Uterus (tissue), 2 donors: Measurements from ENCODE around the gene SOS2.

Experiments used
- CTCF ChIP-seq, 4 experiments: fragments of 200-600 bp in 2 of 4; fragments of 450-650 bp in 2 of 4; sonication (generic) in 2 of 4; IDR thresholded peaks; one replicate each; pipeline ENCODE4 v1.5.1; 2016 to 2019; ENCODE audit warnings: antibody characterized with exemption in 4 of 4, mild to moderate bottlenecking in 2 of 4, moderate library complexity in 1 of 4
- POLR2A ChIP-seq, 2 donors: fragments of 450-650 bp; IDR thresholded peaks; one replicate each; pipeline ENCODE4 v1.6.1; 2016; ENCODE audit warnings: antibody characterized with exemption in 2 of 2, mild to moderate bottlenecking in 1 of 2, moderate library complexity in 1 of 2

DNA sequence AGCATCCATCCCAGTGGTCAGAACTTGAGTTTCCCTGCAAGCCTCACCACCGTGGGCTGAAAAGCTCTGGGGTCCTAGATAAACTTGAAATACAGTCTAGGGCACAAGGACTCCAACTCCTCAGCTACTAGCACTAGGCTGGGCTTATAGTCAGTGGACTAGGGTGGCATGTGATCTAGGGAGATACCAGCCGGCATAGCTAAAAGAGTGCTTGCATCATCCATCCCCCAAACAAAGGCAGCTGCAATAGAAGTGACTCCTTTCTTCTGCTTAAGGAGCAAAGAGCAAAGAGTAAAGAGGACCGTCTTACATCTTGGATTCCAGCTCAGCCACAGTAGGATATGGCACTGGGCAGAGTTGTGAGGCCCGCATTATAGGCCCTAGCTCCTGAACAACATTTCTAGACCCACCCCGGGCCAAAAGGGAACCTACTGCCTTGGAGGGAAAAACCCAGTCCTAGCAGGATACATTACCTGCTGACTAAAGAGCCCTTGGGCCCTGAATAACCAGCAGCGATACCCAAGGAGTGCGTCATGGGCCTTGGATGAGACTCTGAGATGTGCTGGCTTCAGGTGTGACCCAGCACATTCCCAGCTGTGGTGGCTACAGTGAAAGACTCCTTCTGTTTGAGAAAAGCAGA is 17.9 kb upstream of the SOS2 start:
- TF ChIP-seq CTCF (IDR thresholded peaks at IDR 0.05), result no peak
- TF ChIP-seq POLR2A (IDR thresholded peaks at IDR 0.05), result no peak
